HEK293 (cell line): ENCODE data around the gene CYTH4.

Experiments
- BCL11A ChIP-seq: fragments of 450-650 bp; formaldehyde crosslinking; IDR thresholded peaks from 2 replicates; pipeline ENCODE4 v1.5.1; 2016; ENCODE audit warnings: low read depth, missing biosample characterization, missing genetic modification characterization
- CTCF ChIP-seq: fragments of 450-650 bp; formaldehyde crosslinking; IDR thresholded peaks from 2 replicates; pipeline ENCODE4 v1.5.1; 2016; ENCODE audit warnings: missing biosample characterization, missing genetic modification characterization
- KLF1 ChIP-seq: fragments of 450-650 bp; formaldehyde crosslinking; IDR thresholded peaks from 2 replicates; pipeline ENCODE4 v1.5.1; 2016; ENCODE audit warnings: missing biosample characterization, missing genetic modification characterization
- PBX3 ChIP-seq: sonication (generic); formaldehyde crosslinking; IDR thresholded peaks from 2 replicates; pipeline ENCODE4 v1.8.1; 2022; ENCODE audit warnings: mild to moderate bottlenecking, moderate library complexity, missing genetic modification reagents
- SETDB1 ChIP-seq: IDR thresholded peaks from one replicate; pipeline ENCODE4 v1.6.1; 2017; ENCODE audit warnings: mild to moderate bottlenecking, low read length, moderate library complexity, mixed read lengths; ENCODE audit not compliant: insufficient read length
- ZNF121 ChIP-seq: fragments of 450-650 bp; formaldehyde crosslinking; IDR thresholded peaks from 2 replicates; pipeline ENCODE4 v1.5.1; 2016; ENCODE audit warnings: missing biosample characterization, missing genetic modification characterization
- ZNF138 ChIP-seq: fragments of 450-650 bp; formaldehyde crosslinking; IDR thresholded peaks from 2 replicates; pipeline ENCODE4 v1.5.1; 2016; ENCODE audit warnings: missing biosample characterization, missing genetic modification characterization, borderline replicate concordance
- ZNF266 ChIP-seq: fragments of 450-650 bp; formaldehyde crosslinking; IDR thresholded peaks from 2 replicates; pipeline ENCODE4 v1.5.1; 2016; ENCODE audit warnings: missing biosample characterization, missing genetic modification characterization, low read depth
- ZNF530 ChIP-seq: fragments of 450-650 bp; formaldehyde crosslinking; IDR thresholded peaks from 2 replicates; pipeline ENCODE4 v1.5.1; 2016; ENCODE audit warnings: low read depth, missing biosample characterization, missing genetic modification characterization
- ZNF843 ChIP-seq: fragments of 450-650 bp; formaldehyde crosslinking; IDR thresholded peaks from 2 replicates; pipeline ENCODE4 v1.5.1; 2016; ENCODE audit warnings: missing biosample characterization, missing genetic modification characterization
- ZSCAN30 ChIP-seq: fragments of 450-650 bp; IDR thresholded peaks from 2 replicates; pipeline ENCODE4 v1.5.1; 2018; ENCODE audit warnings: missing biosample characterization, mild to moderate bottlenecking, missing genetic modification characterization, moderate library complexity
- TF ChIP-seq, protein P1 (sequence below): fragments of 450-650 bp; formaldehyde crosslinking; IDR thresholded peaks from 2 replicates; pipeline ENCODE4 v1.5.1; 2017; ENCODE audit warnings: missing biosample characterization, missing genetic modification characterization
- TF ChIP-seq, protein P2 (sequence below): fragments of 450-650 bp; formaldehyde crosslinking; IDR thresholded peaks from 2 replicates; pipeline ENCODE4 v1.5.1; 2016; ENCODE audit warnings: missing biosample characterization, missing genetic modification characterization

- no peak for TF ChIP-seq ZSCAN30 (tag by site-specific recombination)
- TF ChIP-seq, protein P1, sequence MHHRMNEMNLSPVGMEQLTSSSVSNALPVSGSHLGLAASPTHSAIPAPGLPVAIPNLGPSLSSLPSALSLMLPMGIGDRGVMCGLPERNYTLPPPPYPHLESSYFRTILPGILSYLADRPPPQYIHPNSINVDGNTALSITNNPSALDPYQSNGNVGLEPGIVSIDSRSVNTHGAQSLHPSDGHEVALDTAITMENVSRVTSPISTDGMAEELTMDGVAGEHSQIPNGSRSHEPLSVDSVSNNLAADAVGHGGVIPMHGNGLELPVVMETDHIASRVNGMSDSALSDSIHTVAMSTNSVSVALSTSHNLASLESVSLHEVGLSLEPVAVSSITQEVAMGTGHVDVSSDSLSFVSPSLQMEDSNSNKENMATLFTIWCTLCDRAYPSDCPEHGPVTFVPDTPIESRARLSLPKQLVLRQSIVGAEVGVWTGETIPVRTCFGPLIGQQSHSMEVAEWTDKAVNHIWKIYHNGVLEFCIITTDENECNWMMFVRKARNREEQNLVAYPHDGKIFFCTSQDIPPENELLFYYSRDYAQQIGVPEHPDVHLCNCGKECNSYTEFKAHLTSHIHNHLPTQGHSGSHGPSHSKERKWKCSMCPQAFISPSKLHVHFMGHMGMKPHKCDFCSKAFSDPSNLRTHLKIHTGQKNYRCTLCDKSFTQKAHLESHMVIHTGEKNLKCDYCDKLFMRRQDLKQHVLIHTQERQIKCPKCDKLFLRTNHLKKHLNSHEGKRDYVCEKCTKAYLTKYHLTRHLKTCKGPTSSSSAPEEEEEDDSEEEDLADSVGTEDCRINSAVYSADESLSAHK (tag by site-specific recombination) = no peak
- TF ChIP-seq, protein P2, sequence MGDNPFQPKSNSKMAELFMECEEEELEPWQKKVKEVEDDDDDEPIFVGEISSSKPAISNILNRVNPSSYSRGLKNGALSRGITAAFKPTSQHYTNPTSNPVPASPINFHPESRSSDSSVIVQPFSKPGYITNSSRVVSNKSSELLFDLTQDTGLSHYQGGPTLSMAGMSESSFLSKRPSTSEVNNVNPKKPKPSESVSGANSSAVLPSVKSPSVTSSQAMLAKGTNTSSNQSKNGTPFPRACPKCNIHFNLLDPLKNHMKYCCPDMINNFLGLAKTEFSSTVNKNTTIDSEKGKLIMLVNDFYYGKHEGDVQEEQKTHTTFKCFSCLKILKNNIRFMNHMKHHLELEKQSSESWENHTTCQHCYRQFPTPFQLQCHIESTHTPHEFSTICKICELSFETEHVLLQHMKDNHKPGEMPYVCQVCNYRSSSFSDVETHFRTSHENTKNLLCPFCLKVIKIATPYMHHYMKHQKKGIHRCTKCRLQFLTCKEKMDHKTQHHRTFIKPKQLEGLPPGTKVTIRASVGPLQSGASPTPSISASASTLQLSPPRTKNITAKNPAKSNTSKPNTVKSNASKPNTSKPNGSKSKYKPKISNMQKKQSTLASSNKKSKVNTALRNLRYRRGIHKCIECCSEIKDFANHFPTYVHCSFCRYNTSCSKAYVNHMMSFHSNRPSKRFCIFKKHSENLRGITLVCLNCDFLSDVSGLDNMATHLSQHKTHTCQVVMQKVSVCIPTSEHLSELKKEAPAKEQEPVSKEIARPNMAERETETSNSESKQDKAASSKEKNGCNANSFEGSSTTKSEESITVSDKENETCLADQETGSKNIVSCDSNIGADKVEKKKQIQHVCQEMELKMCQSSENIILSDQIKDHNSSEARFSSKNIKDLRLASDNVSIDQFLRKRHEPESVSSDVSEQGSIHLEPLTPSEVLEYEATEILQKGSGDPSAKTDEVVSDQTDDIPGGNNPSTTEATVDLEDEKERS = no peak
- TF ChIP-seq ZNF138 (tag by site-specific recombination) = no peak
- TF ChIP-seq ZNF121 = no peak
- no peak for TF ChIP-seq ZNF530 (tag by site-specific recombination)
- no peak for TF ChIP-seq SETDB1
- TF ChIP-seq ZNF843 = no peak
- no peak for TF ChIP-seq CTCF (tag by site-specific recombination)
- no peak for TF ChIP-seq PBX3 (CRISPR knock-in tag)
- TF ChIP-seq KLF1 = no peak
- TF ChIP-seq BCL11A = no peak
- TF ChIP-seq ZNF266 (tag by site-specific recombination) = no peak
Measured at GRCh38 chr22:37281646-37282384, 493 bp upstream of the CYTH4 start.
